Measurements from ENCODE around the gene CTTN. TPM values are rescaled to one million over a fixed set of nuclear protein-coding genes. Genes with fewer than 3 reads are reported as not detected.

Gene CTTN
- total and polyA plus RNA-seq, 9 of the 15 experiments (the other 6 are each of a cell fraction or from before 2014, with no cell fraction given) = 9.9 to 158 (median 99.7) TPM

DNA sequence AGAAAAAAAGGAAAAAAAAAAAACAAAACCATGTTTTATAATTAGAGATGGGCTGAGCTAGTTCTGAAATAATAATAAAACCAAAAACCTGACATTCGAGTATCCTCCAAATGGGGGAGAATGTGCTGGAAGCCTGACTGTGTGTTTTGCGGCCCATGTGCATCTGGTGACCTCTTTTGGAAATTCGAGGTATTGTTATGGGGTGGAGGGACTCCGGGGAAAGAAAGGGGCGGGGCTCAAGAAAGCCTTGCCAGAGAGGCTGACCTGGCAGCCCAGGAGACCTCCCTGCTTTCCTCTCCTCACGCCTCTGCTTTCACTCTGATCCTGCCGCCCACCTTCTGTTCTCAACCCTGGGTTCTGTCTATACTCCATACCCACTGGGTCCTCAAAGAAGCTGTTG is 72.9 kb downstream of the CTTN start (continued):
- TF ChIP-seq PCBP1 (IDR thresholded peaks at IDR 0.05; ENCODE audit: low read depth, low read length, poor library complexity, severe bottlenecking) (no peak), STAG1 (CRISPR knock-in tag; IDR thresholded peaks at IDR 0.05; ENCODE audit: borderline replicate concordance) (peak; percentile 40; the same call in 1 of the 2 replicates), JUND (IDR thresholded peaks at IDR 0.05; ENCODE audit: borderline replicate concordance, low read depth, low read length) (0 out of 2 replicates have a peak, but pooled peaks have one; percentile 40), JUND (tag; IDR thresholded peaks at IDR 0.05; ENCODE audit: borderline replicate concordance, low read depth, low read length) (no peak), JUN (IDR thresholded peaks at IDR 0.05; ENCODE audit: borderline replicate concordance, low read depth, low read length) (0 out of 2 replicates have a peak, but pooled peaks have one; percentile 10), JUN (CRISPR knock-in tag; IDR thresholded peaks at IDR 0.05; ENCODE audit: borderline replicate concordance) (no peak), VEZF1 (CRISPR knock-in tag; IDR thresholded peaks at IDR 0.05) (peak; percentile 50; the same call in 1 of the 2 replicates), MAZ (CRISPR knock-in tag; conservative IDR thresholded peaks at IDR 0.05 in 1 of 2, IDR thresholded peaks at IDR 0.05 in 1 of 2) (peak in 1 of 2 experiments; percentile 62; a peak in 2 of 4 replicates), ZNF316 (IDR thresholded peaks at IDR 0.05) (no peak), OTX1 (CRISPR knock-in tag; IDR thresholded peaks at IDR 0.05) (no peak), SP1 (CRISPR knock-in tag; IDR thresholded peaks at IDR 0.05) (peak; percentile 46), POLR2H (tag; IDR thresholded peaks at IDR 0.05; ENCODE audit: low read depth) (no peak)
- TF ChIP-seq, protein P1, sequence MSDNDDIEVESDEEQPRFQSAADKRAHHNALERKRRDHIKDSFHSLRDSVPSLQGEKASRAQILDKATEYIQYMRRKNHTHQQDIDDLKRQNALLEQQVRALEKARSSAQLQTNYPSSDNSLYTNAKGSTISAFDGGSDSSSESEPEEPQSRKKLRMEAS (CRISPR knock-in tag; IDR thresholded peaks at IDR 0.05) = no peak

Data from K562 (cell line).